HCT116 (cell line): ENCODE results near the gene ITGA2B.

Experiments used
- CBX3 ChIP-seq: IDR thresholded peaks from 2 replicates; pipeline ENCODE4 v1.6.1; 2012; ENCODE audit warnings: low read depth
- EGR1 ChIP-seq: IDR thresholded peaks from 2 replicates; pipeline ENCODE4 v1.6.1; 2012; ENCODE audit warnings: low read depth
- EZH2 ChIP-seq: fragments of 200-600 bp; sonication (generic); IDR thresholded peaks from 2 replicates; pipeline ENCODE4 v1.6.1; 2017; ENCODE audit warnings: antibody characterized with exemption, mixed run types
- TF ChIP-seq, protein P1 (sequence below): IDR thresholded peaks from 2 replicates; pipeline ENCODE4 v1.6.1; 2012
- TF ChIP-seq, protein P2 (sequence below), 3 experiments: fragments of 200-600 bp in 1 of 3; sonication (generic) in 1 of 3; IDR thresholded peaks in 2 of 3; conservative IDR thresholded peaks in 1 of 3; 2 replicates each; pipeline ENCODE4 v1.5.1; 2012 to 2017; ENCODE audit warnings: low read depth in 2 of 3, low read length in 2 of 3, antibody characterized with exemption in 1 of 3, borderline replicate concordance in 1 of 3, control low read depth in 1 of 3, mild to moderate bottlenecking in 1 of 3, mixed read lengths in 1 of 3, mixed run types in 1 of 3, moderate library complexity in 1 of 3; ENCODE audit not compliant: insufficient read depth in 1 of 3

DNA sequence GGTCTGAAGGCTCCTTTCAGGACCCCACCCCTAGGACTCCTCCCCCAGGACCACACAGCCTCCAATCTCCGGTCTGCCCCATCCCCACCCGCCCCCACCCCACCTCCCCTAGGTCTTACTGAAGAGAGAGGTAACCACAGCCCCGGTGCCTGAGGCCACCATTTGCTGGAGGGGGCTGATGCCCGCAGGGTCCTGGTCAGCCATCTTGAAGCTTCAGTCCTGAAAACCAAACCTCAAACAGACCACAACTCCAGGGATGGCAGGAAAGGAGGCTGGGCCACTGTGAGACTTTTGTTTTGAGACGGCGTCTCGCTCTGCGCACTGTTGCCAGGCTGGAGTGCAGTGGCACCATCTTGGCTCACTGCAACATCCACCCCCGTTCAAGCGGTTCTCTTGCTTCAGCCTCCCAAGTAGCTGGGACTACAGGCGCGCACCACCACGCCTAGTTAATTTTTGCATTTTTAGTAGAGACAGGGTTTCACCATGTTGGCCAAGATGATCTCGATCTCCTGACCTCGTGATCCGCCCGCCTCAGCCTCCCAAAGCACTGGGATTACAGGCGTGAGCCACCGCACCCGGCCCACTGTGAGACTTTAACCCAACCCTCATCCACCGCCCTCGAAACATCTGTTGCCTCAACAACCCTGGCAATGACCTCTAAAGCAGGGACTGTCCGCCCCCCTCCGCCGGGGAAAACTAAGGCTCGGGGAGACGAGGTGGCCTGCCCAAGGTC, 65.9 kb downstream of the ITGA2B start:
- TF ChIP-seq EZH2: no peak
- TF ChIP-seq CBX3: no peak
- TF ChIP-seq, protein P1, sequence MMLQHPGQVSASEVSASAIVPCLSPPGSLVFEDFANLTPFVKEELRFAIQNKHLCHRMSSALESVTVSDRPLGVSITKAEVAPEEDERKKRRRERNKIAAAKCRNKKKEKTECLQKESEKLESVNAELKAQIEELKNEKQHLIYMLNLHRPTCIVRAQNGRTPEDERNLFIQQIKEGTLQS: no peak
- TF ChIP-seq EGR1: no peak
- TF ChIP-seq, protein P2, sequence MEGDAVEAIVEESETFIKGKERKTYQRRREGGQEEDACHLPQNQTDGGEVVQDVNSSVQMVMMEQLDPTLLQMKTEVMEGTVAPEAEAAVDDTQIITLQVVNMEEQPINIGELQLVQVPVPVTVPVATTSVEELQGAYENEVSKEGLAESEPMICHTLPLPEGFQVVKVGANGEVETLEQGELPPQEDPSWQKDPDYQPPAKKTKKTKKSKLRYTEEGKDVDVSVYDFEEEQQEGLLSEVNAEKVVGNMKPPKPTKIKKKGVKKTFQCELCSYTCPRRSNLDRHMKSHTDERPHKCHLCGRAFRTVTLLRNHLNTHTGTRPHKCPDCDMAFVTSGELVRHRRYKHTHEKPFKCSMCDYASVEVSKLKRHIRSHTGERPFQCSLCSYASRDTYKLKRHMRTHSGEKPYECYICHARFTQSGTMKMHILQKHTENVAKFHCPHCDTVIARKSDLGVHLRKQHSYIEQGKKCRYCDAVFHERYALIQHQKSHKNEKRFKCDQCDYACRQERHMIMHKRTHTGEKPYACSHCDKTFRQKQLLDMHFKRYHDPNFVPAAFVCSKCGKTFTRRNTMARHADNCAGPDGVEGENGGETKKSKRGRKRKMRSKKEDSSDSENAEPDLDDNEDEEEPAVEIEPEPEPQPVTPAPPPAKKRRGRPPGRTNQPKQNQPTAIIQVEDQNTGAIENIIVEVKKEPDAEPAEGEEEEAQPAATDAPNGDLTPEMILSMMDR (IDR thresholded peaks at IDR 0.05 in 2 of 3, conservative IDR thresholded peaks at IDR 0.05 in 1 of 3; ENCODE audit: borderline replicate concordance in 1 of 3, insufficient read depth in 1 of 3, low read depth in 2 of 3, low read length in 2 of 3): no peak
